Hematopoietic multipotent progenitor cell treated with erythropoietin and hydrocortisone succinate and interleukin-3 and kit ligand, for 17 days (in vitro differentiated cells): ENCODE results near the gene AK8.

Source experiments
- DNase-seq: peaks from one replicate; pipeline ENCODE4 v3.0.0-alpha.2; 2015; ENCODE audit warnings: low spot score

AK8 gene

DNA sequence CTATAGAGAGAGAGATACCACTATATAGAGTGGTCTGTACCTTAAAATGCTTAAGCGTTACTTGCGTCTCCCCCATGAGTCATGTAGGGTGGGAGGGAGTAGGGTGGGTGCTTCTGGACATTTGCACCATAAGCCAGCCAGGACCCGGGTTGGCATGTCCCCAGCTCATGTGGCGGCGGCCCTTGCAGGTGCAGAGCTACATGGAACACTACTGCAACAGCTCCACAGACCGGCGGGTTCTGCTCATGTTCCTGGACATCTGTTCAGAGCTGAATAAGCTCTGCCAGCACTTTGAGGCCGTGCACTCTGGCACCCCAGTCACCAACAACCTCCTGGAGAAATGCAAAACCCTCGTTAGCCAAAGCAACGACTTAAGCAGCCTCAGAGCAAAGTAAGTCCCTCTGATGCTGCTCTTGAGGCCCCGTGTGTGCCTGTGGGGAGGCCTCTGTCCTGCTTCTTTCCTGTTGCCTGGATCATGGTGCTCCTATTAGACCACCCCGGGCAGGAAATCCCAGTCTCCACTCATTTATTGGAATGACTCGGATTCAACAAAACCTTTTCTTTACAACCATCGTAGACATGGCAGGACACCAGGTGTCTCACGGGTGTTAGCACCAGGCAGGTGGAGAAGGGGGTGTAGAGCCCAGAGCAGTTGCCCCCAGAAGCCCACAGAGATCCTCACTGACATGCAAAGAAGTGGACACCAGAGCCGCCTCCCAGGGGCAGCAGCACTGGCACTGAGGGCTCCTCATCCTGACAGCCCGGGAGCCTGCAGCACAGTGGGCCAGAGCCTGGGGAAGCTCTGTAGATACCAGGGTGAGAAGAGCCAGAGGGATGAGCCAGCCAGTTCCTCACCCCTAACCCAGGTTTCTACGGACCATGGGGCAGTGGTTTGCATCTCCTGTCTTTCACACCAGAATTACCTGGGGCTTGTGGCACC, 9.4 kb upstream of the AK8 start:
- DNase-seq, result no peak

DNA sequence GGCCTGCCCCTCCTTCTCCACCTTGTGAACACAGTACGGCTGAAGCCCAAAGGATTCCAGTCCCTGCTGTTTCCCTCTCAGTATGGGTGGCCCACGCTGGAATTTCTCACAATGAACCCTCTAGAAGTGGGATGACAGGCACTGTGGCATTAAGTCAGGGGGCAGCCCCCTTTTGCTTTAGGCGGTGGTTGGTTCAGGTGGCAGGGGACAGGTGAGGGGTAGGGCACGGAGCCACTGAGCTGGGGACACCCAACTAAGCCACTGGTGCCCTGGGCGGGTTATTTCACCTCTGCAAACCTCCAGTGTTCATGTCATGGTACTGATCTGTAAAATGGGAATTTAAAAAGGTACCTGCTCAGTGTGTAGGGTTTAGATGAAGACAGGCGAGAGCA, 8.2 kb upstream of the AK8 start:
- no peak for DNase-seq

DNA sequence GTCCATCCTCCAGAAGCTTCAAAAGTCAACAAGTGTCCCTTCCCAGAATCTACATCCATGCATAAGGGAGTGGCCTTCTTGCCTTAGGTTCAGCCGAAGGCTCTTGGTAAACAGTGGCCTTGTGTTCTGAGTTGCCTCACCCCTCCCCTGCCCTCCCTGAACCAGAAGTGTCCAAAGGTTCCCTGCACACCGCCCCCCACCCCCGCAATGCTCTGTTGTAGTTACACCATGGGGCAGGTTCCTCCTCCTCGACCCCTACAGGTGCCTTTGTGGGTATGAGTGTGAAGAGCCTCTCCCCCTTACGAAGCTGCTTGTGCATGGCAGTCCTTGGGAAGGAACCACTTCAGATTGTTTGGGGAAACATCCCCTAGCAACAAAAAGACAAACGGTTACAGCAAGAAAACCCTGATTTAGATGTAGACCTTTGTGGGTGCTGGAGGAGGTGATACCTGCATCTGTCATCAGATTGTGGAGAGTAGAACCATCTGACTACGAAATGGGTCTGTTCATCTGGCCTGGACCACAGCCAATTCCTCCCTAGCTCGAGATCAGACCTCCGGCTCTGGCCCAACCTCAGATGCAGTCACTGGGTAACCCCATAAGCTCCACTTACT, 7.7 kb upstream of the AK8 start:
- DNase-seq, result no peak

DNA sequence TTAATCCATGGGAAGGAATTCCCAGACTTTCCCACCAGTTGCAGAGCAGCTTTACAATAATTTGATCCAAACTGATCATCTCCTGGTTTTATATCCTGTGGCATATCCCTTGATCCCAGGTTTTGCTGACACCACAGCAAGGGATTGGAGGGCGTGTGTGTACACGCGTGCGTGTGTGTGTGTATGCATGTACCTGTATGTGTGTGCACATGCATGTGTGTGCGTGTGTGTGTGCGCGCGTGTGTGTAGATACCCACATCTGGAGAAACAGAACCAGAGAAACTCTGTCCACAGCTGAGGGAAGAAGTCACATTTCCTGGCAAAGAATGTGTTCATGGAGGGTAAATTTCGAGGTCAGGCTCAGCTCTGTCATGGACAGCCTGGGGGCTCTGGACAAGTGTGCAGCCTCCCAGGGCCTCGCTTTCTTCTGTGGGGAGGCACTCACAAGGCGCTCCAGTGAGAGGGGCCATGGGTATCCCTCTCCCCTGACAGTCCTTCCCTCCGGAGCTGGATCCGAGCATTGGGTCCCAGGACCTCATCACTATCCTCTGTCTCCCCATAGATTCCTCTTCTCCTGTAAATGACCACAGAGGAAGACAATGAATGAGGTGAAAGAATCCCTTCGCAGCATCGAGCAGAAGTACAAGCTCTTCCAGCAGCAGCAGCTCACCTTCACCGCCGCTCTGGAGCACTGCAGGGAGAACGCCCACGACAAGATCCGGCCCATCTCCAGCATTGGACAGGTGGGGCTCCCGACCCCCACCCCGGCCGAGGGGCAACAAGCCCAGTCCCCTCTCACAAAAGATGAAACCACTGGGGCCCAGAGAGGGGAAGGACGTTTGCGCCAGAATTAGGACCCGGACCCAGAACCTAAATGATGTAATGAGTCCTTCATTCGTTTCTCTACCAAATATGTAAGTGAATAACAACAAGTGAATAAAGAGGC, 5.5 kb upstream of the AK8 start:
- DNase-seq, result no peak

DNA sequence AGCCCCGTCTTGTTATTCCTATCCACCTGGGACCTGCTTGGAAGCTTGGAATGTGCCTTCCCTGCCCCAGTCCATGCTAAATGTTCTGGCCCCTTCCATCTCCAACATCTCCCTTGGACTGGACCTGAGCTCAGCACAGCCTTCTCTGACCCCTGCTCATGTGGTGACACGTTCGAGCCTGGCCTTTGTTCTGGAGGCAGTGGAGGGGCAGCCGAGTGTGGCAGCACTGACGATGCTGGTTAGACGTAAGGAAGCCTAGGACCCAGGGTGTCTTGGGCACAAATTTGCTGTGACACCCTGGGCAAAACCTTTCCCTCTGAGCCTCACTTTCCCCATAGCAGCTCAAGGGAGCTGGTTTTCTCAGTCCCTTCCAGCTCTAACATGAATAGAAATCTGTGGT, 4.5 kb upstream of the AK8 start:
- DNase-seq, result no peak

- DNase-seq, result no peak
Observed at GRCh38 chr9:132881826-132882225, 3.7 kb upstream of the AK8 start.

- DNase-seq, result no peak
Observed at GRCh38 chr9:132880324-132880661, 2.2 kb upstream of the AK8 start.

- no peak for DNase-seq
Observed at GRCh38 chr9:132879457-132880323, 1.6 kb upstream of the AK8 start.

DNA sequence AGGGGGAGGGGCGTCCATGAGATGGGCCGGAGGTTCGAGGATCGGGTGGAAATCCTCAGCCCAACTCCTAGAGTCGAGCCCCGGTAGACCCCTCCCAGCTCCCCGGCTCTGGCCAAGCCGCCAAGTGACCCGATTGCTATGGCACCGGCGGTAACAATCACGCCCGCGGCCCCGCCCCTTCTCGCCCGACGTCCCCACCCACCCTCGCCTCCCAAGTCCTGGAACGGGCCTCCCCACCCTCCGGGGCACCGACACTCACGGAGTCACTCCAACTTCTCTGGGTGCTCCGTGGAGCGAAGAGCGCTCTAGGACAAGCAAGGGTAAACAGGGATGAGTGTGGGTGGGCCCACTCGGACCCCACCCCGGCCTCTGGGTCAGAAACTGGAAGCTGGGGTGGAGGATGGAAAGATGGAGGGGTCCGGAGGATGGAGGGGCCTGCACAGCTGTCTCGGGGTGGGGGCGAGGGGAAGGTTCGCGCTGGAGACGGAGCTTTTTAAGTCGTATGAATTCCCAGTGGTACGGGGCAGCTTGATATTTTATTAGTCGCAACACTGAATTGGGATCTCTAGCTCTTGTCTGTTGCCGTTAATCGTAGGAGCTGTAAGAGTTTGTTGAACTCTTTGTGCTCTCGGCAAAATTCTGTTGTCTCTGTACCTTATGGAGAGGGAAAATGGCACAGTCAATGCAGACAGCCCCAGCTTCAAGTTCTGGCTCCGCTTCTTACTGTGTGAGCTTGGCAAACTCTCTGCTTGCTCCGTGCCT, 792 bp upstream of the AK8 start, which contains the start of gene SPACA9:
Gene SPACA9, plus strand, starts transcription at position 204 of the 762 bp plus-strand sequence. CDS start 5,050 bp downstream, outside the sequence.
- DNase-seq, result peak; percentile 39

GRCh38 chr9:132877458-132877823, 643 bp downstream of the AK8 start:
- no peak for DNase-seq

- no peak for DNase-seq
Observed at GRCh38 chr9:132876849-132877248, 1.2 kb downstream of the AK8 start.

GRCh38 chr9:132875159-132875558, 2.9 kb downstream of the AK8 start:
- DNase-seq, result no peak

GRCh38 chr9:132873403-132873802, 4.7 kb downstream of the AK8 start:
- DNase-seq, result no peak

DNA sequence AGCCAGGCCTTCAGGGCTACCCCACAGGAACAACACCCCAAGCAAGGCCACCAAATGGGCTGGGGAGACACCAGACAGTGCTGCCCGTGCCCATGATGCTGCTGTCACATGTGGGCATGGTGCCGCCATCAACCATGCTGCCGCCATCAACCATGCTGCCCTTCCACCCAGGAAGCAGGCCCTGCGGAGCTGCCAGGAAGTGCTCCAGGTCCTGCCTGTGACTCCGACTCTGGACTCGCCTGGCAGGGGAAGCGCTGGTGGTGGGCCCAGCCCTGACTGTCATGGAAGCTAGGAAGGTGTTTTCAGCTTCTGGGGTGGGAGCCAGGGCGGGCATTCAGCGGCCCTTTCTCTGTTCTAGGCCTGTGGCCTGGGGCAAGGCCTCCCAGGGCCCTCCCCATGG, 8.8 kb downstream of the AK8 start:
- DNase-seq, result no peak

DNA sequence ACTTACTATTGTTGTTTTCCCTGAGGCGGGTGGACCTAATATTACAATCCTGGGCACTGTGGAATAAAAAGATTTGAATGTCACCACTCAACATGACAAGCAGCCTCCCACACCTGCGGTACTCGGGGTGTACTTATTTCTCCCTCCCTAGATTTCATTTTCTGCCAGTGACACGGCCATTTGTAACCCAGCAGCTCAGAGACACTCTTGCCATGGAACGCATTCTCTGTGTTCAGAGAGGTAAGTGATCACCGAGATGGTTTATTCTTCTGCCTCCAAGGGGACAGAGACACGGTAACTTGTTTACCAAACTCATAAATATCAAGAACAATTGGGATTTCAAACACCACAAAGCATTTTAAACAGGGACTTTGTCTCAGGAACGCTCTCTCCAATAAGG, 11.2 kb downstream of the AK8 start:
- DNase-seq, result no peak

- no peak for DNase-seq
Observed at GRCh38 chr9:132864691-132865090, 13.4 kb downstream of the AK8 start.

DNA sequence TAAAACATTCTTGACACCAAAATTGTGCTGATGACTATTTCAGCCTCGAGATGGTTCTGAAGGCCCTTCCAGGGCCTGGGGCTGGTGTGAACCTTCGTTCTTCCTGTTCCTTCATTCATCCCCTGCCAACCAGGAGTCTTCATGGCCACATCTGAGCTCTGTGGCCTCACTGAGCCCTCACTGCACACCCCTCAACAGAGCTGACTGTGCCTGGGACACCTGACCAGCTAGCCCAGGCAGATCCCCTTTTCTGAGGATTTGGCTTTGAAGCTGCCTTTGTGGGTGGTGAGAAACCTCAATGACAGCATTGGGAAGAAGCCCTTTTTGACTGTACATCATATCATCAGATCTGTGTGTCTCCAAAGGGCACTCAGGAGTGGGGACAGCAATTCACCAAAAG, 13.8 kb downstream of the AK8 start:
- DNase-seq, result no peak

DNA sequence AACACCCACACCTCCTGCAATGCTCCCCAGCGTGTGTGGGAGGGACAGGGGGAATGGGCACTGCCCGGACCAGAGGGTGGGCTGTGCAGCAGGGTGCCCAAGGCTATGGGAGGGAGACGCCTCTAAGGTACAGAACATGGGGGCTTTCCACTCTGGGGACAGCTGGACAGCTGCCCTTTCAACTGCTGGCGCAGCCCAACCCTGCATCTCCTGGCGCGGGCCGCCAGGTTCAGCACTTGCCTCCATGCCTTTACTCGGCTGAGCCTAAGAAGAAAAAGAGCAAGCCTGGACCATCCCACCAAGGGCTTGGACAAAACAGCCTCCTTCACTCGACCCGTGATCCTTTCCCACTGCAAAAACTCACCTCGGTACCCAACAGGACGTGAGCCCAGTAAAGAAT, 15.0 kb downstream of the AK8 start:
- DNase-seq, result no peak

GRCh38 chr9:132862533-132862932, 15.6 kb downstream of the AK8 start:
- no peak for DNase-seq

DNA sequence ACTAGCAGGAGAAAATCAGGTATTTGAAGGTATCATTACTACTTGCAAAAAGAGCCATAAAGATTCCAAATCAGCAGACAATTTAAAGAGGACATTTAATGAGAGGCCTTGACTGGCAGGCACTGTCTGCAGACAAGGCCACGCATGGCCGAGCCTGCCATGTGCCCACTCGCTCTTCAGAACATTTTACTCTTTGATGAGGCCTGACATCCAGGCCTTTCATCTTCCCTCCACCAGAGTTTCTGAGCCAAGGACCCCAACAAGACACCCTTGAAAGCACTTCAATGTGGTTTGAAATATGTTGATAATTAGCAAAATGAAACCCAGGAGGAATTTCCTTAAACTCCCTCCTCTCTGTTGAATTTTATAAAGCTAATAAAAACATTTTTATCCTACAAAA, 16.4 kb downstream of the AK8 start:
- DNase-seq, result no peak

- no peak for DNase-seq
Observed at GRCh38 chr9:132858751-132859150, 19.3 kb downstream of the AK8 start.
